Loucy (cell line): ENCODE data around the gene TNS3.

Experiments
- H2AFZ ChIP-seq: fragments of 200-600 bp; sonication (generic); 2 replicates; pipeline ENCODE4 v1.6.0; 2016; ENCODE audit warnings: antibody characterized with exemption, mild to moderate bottlenecking, low read length, moderate library complexity
- H3F3A ChIP-seq: fragments of 200-600 bp; 2 replicates; pipeline ENCODE4 v1.6.0; 2016; ENCODE audit warnings: antibody characterized with exemption, low read depth, mild to moderate bottlenecking
- H3K27me3 ChIP-seq: fragments of 200-600 bp; sonication (generic); 2 replicates; pipeline ENCODE4 v1.6.1; 2014; ENCODE audit warnings: low read length, mild to moderate bottlenecking; ENCODE audit not compliant: insufficient read depth, poor library complexity, severe bottlenecking
- H3K36me3 ChIP-seq: fragments of 200-600 bp; sonication (generic); 2 replicates; pipeline ENCODE4 v1.6.1; 2016; ENCODE audit warnings: low read length; ENCODE audit not compliant: insufficient read depth
- H3K4me1 ChIP-seq: fragments of 200-600 bp; sonication (generic); 2 replicates; pipeline ENCODE4 v1.5.1; 2014; ENCODE audit warnings: low read length, mild to moderate bottlenecking; ENCODE audit not compliant: insufficient read depth, poor library complexity, severe bottlenecking
- H3K4me2 ChIP-seq: fragments of 200-600 bp; sonication (generic); 2 replicates; pipeline ENCODE4 v1.6.0; 2014; ENCODE audit warnings: antibody characterized with exemption, low read length, low read depth, mild to moderate bottlenecking; ENCODE audit not compliant: poor library complexity, severe bottlenecking
- H3K4me3 ChIP-seq: fragments of 200-600 bp; sonication (generic); 2 replicates; pipeline ENCODE4 v1.5.1; 2014; ENCODE audit warnings: low read length, mild to moderate bottlenecking, mixed read lengths; ENCODE audit not compliant: poor library complexity, severe bottlenecking
- H3K79me2 ChIP-seq: fragments of 200-600 bp; sonication (generic); 2 replicates; pipeline ENCODE4 v1.6.1; 2014; ENCODE audit warnings: low read length; ENCODE audit not compliant: insufficient read depth
- H3K9ac ChIP-seq: fragments of 200-600 bp; sonication (generic); 2 replicates; pipeline ENCODE4 v1.6.0; 2014; ENCODE audit warnings: mild to moderate bottlenecking, low read depth, low read length, moderate library complexity; ENCODE audit not compliant: poor library complexity, severe bottlenecking
- H3K9me2 ChIP-seq: fragments of 200-600 bp; sonication (generic); replicated peaks from 2 replicates; pipeline ENCODE4 v1.6.1; 2016; ENCODE audit warnings: low read depth, low read length, mixed read lengths
- H3K9me3 ChIP-seq: fragments of 200-600 bp; sonication (generic); 2 replicates; pipeline ENCODE4 v1.6.1; 2014; ENCODE audit warnings: mild to moderate bottlenecking, antibody characterized with exemption, low read length, low read depth; ENCODE audit not compliant: insufficient read depth
- H4K20me1 ChIP-seq: fragments of 200-600 bp; sonication (generic); 2 replicates; pipeline ENCODE4 v1.6.0; 2014; ENCODE audit warnings: antibody characterized with exemption, low read length, mild to moderate bottlenecking; ENCODE audit not compliant: insufficient read depth, poor library complexity, severe bottlenecking
- CTCF ChIP-seq: fragments of 200-600 bp; sonication (generic); conservative IDR thresholded peaks from 2 replicates; pipeline ENCODE4 v1.5.1; 2014; ENCODE audit warnings: mild to moderate bottlenecking, antibody characterized with exemption, low read length
- EZH2phosphoT487 ChIP-seq: fragments of 200-600 bp; IDR thresholded peaks from 2 replicates; pipeline ENCODE4 v1.6.1; 2018; ENCODE audit warnings: antibody characterized with exemption, mild to moderate bottlenecking, moderate library complexity, borderline replicate concordance

Gene TNS3

GRCh38 chr7:47464266-47464665, 117.6 kb downstream of the TNS3 start:
- no peaks in the 10 kb centered on the region for H3K9me2 ChIP-seq
- H3K4me2 ChIP-seq: no peak overlapping the region
- H3K4me3 ChIP-seq: no peak overlapping the region
- H4K20me1 ChIP-seq: no peaks in the 10 kb centered on the region
- no peak overlapping the region for H3K9ac ChIP-seq
- no peak overlapping the region for H2AFZ ChIP-seq
- no peaks in the 10 kb centered on the region for H3K79me2 ChIP-seq
- H3K27me3 ChIP-seq: no peaks in the 10 kb centered on the region
- no peaks in the 10 kb centered on the region for H3K4me1 ChIP-seq
- H3K9me3 ChIP-seq: peaks cover 2% of the 10 kb centered on the region; the same call in 1 of the 2 replicates
- H3F3A ChIP-seq: no peaks in the 10 kb centered on the region
- no peaks in the 10 kb centered on the region for H3K36me3 ChIP-seq
- TF ChIP-seq CTCF (no peak), EZH2phosphoT487 (no peak)

- H3K9ac ChIP-seq: no peak overlapping the region
- H3K27me3 ChIP-seq: no peaks in the 10 kb centered on the region
- no peak for TF ChIP-seq EZH2phosphoT487
- TF ChIP-seq CTCF: no peak
- H3F3A ChIP-seq: no peaks in the 10 kb centered on the region
- H3K4me2 ChIP-seq: no peak overlapping the region
- no peaks in the 10 kb centered on the region for H3K9me2 ChIP-seq
- H3K4me3 ChIP-seq: no peak overlapping the region
- no peaks in the 10 kb centered on the region for H3K36me3 ChIP-seq
- H3K9me3 ChIP-seq: peaks cover 2% of the 10 kb centered on the region; the same call in 1 of the 2 replicates
- no peak overlapping the region for H2AFZ ChIP-seq
- no peaks in the 10 kb centered on the region for H3K4me1 ChIP-seq
- no peaks in the 10 kb centered on the region for H3K79me2 ChIP-seq
- no peaks in the 10 kb centered on the region for H4K20me1 ChIP-seq
Measured at GRCh38 chr7:47461746-47462145, 120.2 kb downstream of the TNS3 start.

GRCh38 chr7:47461161-47461560, 120.8 kb downstream of the TNS3 start:
- no peak overlapping the region for H3K4me2 ChIP-seq
- no peaks in the 10 kb centered on the region for H3K4me1 ChIP-seq
- no peaks in the 10 kb centered on the region for H3K9me2 ChIP-seq
- H3K36me3 ChIP-seq: no peaks in the 10 kb centered on the region
- H3K27me3 ChIP-seq: no peaks in the 10 kb centered on the region
- H3K79me2 ChIP-seq: no peaks in the 10 kb centered on the region
- no peak overlapping the region for H2AFZ ChIP-seq
- no peaks in the 10 kb centered on the region; the same call in 1 of the 2 replicates for H3K9me3 ChIP-seq
- no peak overlapping the region for H3K4me3 ChIP-seq
- H3K9ac ChIP-seq: no peak overlapping the region
- H4K20me1 ChIP-seq: no peaks in the 10 kb centered on the region
- no peaks in the 10 kb centered on the region for H3F3A ChIP-seq
- TF ChIP-seq CTCF (no peak), EZH2phosphoT487 (no peak)
